ENCODE results near the gene KIF22.

The KIF22 gene

GRCh38 chr16:29804020-29804419 is 13.5 kb downstream of the KIF22 start:
- no peak for DNase-seq (ENCODE audit: low read depth in 2 of 2)

DNA sequence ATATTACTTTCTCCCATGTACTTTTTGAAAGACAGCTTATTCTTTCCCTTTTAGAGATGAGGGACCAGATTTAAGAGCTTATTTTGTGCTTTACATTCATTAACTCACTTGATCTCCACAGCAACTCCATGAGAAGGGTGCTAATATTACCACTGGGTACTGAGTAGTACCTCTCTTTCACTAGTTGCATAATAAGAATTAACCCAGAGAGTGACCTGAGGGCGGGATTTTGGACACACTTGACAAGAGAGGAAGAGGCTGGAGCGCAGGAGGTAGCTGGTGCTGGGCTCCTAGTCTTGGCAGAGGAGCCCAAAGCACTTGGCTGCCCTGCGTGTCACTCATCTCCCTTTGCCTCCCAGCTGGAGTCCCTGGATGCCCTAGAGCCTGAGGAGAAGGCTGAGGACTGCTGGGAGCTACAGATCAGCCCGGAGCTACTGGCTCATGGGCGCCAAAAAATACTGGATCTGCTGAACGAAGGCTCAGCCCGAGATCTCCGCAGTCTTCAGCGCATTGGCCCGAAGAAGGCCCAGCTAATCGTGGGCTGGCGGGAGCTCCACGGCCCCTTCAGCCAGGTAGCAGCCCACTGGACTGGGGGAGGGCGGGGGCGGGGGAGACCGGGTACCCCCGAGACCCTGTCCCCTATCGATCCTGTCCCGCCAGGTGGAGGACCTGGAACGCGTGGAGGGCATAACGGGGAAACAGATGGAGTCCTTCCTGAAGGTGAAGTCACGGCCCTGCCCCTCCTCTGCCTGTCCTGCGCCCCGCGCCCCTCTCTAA is 14.1 kb downstream of the KIF22 start:
- DNase-seq (ENCODE audit: low read depth in 2 of 2) = no peak

GRCh38 chr16:29805232-29806098 is 14.9 kb downstream of the KIF22 start:
- DNase-seq (ENCODE audit: low read depth in 2 of 2) = peak; percentile 95

DNA sequence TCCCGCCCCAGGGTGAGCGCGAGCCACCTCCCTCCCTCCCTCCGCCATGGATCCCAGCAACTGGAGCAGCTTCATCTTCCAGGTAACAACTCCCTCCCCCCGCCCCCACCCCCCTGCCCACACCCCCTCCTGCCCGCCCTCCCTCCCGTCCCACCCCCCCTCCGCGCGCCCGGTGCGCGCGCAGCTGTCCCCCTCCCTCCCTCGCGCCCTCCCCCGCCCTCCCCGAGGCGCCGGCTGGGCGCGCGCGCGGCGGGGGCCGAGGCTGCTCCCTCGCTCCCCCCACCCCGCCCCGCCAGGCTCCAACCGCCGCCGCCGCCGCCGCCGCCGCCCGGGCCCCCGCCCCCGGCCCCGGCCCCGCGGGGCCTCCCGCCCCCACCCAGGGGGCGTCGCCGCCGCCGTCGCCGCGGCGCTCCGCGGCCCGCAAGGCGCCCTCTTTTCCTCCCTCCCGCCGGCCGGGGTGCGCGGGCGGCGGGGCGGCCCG is 15.6 kb downstream of the KIF22 start, which contains the start of gene MAZ:
Gene MAZ (plus strand): TSS at position 431 of the 481 bp plus-strand sequence. CDS start 173 bp downstream, outside the sequence.
- DNase-seq (ENCODE audit: low read depth in 2 of 2) = no peak

- DNase-seq (ENCODE audit: low read depth in 2 of 2) = no peak
Measured at GRCh38 chr16:29806641-29807425, 16.3 kb downstream of the KIF22 start.

DNA sequence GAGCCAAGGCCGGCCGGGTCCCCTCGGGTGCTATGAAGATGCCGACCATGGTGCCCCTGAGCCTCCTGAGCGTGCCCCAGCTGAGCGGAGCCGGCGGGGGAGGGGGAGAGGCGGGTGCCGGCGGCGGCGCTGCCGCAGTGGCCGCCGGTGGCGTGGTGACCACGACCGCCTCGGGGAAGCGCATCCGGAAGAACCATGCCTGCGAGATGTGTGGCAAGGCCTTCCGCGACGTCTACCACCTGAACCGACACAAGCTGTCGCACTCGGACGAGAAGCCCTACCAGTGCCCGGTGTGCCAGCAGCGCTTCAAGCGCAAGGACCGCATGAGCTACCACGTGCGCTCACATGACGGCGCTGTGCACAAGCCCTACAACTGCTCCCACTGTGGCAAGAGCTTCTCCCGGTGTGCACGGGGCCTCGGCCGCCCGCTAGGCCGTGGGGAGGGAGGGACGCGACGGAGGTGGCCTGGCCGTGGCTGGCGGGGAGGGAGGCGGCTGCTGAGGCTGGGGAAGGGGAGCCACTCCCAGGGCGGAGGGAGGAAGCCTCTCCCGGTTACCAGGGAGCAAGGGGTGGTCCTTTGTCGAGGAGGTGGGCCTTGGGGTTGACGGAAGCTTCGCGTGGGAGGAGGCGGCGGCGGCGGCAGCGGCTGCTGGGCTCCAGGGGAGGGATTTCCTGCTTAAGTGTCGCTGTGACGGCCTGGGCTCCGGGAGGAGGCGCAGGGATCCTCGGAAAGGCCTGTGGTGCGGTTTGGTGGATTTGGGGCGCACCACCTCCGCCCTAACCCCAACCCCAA is 17.1 kb downstream of the KIF22 start:
- DNase-seq (ENCODE audit: low read depth in 2 of 2) = peak; percentile 81 to 86

DNA sequence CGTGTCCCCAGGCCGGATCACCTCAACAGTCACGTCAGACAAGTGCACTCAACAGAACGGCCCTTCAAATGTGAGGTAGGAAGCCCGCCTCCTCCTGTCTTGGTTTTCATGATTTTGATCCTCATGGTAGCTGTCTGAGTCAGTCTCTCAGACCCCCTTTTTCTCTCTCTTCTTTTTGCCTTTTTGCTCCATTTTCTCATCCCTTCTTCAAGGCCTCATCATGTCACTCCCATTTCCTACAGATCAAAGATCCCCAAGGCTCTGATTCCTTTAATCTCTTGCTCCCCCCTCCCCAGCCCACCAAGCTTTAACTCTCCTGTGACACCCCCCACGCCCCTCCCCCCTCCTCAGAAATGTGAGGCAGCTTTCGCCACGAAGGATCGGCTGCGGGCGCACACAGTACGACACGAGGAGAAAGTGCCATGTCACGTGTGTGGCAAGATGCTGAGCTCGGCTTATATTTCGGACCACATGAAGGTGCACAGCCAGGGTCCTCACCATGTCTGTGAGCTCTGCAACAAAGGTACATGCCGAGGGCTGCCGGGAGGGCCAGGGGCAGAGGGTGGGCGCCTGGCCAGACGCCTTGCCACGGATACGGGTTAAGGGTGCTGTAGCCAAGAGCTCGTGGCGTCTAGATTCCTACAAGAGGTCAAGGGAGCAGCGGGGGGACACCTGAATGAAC is 17.8 kb downstream of the KIF22 start:
- DNase-seq (ENCODE audit: low read depth in 2 of 2) = no peak

DNA sequence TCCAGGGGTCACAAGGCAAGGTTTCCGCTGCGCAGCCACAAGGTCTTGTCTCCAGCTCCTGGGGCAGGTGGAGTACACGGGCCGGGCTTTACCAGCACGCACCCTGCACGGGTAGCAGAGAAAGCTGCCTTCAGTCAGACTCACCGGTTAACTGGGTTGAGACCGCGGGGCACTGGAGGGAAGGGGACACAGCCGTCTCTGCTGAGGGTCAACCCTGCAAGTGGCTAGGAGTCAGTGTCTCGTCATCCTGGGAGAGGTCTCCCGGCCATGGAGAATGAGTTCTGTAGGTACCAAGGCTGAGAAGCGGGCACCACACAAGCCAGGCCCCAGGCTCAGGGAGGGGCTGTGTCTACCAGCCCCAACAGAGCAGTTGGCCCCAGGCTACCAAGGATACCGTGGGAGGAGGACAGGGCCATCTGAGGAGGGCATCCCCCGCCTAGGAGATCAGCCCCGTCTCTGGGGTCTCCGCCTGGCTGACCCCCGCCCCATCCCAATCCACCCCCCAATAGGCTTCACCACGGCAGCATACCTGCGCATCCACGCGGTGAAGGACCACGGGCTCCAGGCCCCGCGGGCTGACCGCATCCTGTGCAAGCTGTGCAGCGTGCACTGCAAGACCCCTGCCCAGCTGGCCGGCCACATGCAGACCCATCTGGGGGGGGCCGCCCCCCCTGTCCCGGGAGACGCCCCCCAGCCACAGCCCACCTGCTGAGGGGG is 18.6 kb downstream of the KIF22 start:
- DNase-seq (ENCODE audit: low read depth in 2 of 2) = no peak

DNA sequence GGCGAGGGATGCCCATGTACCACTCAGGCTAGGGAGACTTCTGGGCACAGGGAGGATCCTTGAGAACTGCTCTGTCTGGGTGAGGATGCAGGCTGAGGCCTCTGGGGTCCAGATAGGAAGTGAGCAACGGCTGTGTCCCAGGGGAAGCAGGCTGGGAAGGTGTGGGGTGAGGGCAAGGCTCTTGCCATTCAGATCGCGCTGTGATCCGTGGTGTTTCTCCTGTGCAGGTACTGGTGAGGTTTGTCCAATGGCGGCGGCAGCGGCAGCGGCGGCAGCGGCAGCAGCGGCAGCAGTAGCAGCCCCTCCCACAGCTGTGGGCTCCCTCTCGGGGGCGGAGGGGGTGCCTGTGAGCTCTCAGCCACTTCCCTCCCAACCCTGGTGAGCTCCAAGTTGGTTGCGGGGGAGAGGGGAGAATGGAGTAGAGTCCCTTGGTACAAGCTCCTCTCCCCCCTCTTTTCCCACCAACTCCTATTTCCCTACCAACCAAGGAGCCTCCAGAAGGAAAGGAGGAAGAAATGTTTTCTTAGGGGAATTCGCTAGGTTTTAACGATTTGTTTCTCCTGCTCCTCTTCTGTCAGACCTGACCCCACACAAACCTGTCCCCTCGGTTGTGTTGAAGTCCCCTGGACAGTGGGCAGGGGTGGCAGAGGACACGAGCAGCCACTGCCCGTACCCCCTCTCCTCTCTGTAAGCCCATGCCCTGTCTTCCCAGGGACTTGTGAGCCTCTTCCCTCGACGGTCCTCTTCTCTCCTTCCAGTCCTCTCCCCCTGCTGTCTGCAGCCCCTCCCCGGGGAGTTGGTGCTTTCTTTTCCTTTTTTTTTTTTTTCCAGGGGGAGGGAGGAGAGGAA is 19.5 kb downstream of the KIF22 start:
- no peak for DNase-seq (ENCODE audit: low read depth in 2 of 2)

DNA sequence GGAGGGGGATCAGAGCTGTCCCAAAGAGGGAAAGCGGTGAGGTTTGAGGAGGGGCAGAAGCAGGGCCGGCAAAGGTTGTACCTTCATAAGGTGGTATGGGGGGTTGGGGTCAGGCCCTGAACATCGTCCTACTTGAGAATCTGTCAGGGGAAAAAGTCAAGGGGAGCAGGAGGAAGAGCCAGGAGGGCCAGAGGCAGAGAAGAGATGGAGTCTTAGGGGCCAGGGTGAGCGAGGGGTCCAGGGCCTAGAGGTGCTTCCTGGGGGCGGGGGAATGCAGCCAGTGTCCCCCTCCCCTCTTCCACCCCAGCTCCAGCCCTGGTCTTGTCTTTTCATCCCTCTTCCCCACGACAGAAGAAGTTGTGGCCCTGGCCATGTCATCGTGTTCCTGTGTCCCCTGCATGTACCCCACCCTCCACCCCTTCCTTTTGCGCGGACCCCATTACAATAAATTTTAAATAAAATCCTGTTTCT is 20.2 kb downstream of the KIF22 start:
- DNase-seq (ENCODE audit: low read depth in 2 of 2) = no peak

DNA sequence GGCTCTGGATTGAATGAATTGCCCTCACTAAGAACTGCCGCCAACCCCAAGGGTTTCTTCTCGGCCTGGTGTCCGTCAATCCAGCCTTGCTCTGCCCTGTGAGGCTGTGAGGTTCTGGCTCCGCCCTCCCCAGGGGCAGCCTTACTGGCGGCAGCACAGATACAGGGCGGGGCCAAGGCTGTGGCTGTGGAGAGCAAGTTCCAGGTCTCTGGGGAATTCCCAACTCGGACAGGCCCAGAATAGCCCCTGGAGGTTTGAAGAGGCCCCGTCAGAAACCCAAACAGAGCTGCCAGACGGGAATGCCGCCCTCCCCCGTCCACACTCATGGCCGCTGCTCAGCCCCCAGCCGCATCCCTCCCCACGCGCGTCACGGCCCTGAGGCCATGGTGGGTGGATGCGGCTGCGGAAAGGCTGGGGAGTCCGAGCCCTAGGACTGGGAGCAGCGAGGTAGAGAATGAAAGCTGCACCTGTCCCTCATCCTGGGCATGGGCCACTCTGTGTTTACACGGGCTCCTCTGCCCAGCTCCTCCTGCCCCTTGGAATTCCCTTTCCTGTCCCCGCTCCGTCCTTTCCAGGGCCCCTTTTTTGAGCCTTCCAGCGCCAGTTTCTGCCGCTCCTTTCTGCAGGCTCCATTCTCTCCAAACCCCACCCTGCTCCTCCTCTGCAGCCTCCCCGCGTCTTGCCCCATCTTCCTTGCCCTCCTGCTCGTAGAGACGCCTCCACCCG is 20.8 kb downstream of the KIF22 start:
- peak; percentile 86 to 88 for DNase-seq (ENCODE audit: low read depth in 2 of 2)

GRCh38 chr16:29811896-29812665 is 21.5 kb downstream of the KIF22 start, which contains the start of gene PRRT2:
TSS of gene PRRT2 (plus strand) at chr16:29812193. CDS start at chr16:29813055, 862 bp downstream.
- DNase-seq (ENCODE audit: low read depth in 2 of 2) = no peak

- DNase-seq (ENCODE audit: low read depth in 2 of 2) = no peak
Measured at GRCh38 chr16:29812754-29813643, 22.4 kb downstream of the KIF22 start.

DNA sequence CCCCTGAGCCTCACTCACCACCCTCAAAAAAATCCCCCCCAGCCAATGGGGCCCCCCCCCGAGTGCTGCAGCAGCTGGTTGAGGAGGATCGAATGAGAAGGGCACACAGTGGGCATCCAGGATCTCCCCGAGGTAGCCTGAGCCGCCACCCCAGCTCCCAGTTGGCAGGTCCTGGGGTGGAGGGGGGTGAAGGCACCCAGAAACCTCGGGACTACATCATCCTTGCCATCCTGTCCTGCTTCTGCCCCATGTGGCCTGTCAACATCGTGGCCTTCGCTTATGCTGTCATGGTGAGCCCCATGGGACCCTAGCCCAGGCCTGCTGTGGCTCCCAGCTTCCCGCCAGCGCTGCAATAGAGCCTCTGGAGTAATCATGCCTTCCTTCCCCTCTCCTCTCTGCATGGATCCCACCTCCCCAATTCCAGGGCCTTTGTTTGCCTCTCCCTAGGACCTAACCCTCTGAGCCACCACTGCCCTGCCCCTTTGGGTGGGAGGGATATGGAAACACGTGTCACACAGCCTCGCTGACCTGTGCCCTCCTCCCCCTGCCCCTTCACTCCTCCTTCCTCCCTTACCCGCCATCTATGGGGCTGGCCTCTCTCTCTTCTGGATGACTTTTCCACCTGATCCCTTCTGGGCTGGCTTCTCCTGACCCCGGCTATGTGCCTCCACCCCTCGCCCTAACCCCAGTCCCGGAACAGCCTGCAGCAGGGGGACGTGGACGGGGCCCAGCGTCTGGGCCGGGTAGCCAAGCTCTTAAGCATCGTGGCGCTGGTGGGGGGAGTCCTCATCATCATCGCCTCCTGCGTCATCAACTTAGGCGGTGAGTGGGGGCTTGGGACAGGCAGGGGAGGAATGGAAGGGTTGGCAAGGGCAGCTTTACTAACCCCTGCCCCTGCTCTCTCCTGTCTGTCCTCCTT is 23.4 kb downstream of the KIF22 start:
- no peak for DNase-seq (ENCODE audit: low read depth in 2 of 2)

GRCh38 chr16:29814592-29814991 is 24.0 kb downstream of the KIF22 start:
- DNase-seq (ENCODE audit: low read depth in 2 of 2) = no peak
